OCI-LY7 (cell line): ENCODE results near the gene PLA2G2F. TPM values are rescaled to one million over a fixed set of nuclear protein-coding genes. Genes with fewer than 3 reads are reported as not detected.

Source experiments
- BruUV-seq: library from RNA; stranded (reverse); fragments of 400-500 nt; replicated peaks from 2 replicates; lab custom pipeline; 2021; lab: Mats Ljungman, UMichigan
- CTCF ChIA-PET: fragments of 300-600 bp; sonication (Branson Sonifier 250); formaldehyde crosslinking; loops from one replicate; lab custom pipeline; 2022; ENCODE audit warnings: antibody characterized with exemption; ENCODE audit not compliant: unreplicated experiment; lab: Charles Lee
- POLR2A ChIA-PET: fragments of 300-600 bp; sonication (Branson Sonifier 250); formaldehyde crosslinking; loops from one replicate; lab custom pipeline; 2022; ENCODE audit warnings: antibody characterized with exemption; lab: Charles Lee
- DNase-seq: peaks from one replicate; pipeline ENCODE4 v3.0.0-alpha.2; 2015; ENCODE audit warnings: low spot score
- H2AFZ ChIP-seq: fragments of 200-600 bp; sonication (generic), shearing (Covaris generic); 2 replicates; pipeline ENCODE4 v1.6.1; 2014; ENCODE audit warnings: mild to moderate bottlenecking, antibody characterized with exemption, low read length, moderate library complexity
- H3K27ac ChIP-seq: fragments of 200-600 bp; sonication (generic); 2 replicates; pipeline ENCODE4 v1.5.1; 2014; ENCODE audit warnings: mixed run types, low read depth, mild to moderate bottlenecking, moderate library complexity, low read length, inconsistent platforms; ENCODE audit not compliant: poor library complexity, severe bottlenecking
- H3K36me3 ChIP-seq: fragments of 200-600 bp; sonication (generic); 2 replicates; pipeline ENCODE4 v1.6.1; 2014; ENCODE audit warnings: mild to moderate bottlenecking, antibody characterized with exemption, low read length, moderate library complexity, mixed read lengths; ENCODE audit not compliant: insufficient read depth
- H3K4me1 ChIP-seq: fragments of 200-600 bp; sonication (generic); 2 replicates; pipeline ENCODE4 v1.5.1; 2014; ENCODE audit warnings: mild to moderate bottlenecking, low read length; ENCODE audit not compliant: insufficient read depth, poor library complexity, severe bottlenecking
- H3K4me2 ChIP-seq: fragments of 200-600 bp; sonication (generic); 2 replicates; pipeline ENCODE4 v1.6.1; 2014; ENCODE audit warnings: mild to moderate bottlenecking, low read length
- H3K4me3 ChIP-seq: fragments of 200-600 bp; sonication (generic); 2 replicates; pipeline ENCODE4 v1.5.1; 2014; ENCODE audit warnings: mild to moderate bottlenecking, low read depth, low read length; ENCODE audit not compliant: poor library complexity, severe bottlenecking
- H3K79me2 ChIP-seq: fragments of 200-600 bp; sonication (generic); 2 replicates; pipeline ENCODE4 v1.6.1; 2016; ENCODE audit warnings: low read depth, mild to moderate bottlenecking, low read length, moderate library complexity, mixed read lengths; ENCODE audit not compliant: insufficient read depth
- H3K9me2 ChIP-seq: fragments of 200-600 bp; sonication (generic); 2 replicates; pipeline ENCODE4 v1.6.1; 2016; ENCODE audit warnings: mild to moderate bottlenecking, low read length, mixed read lengths; ENCODE audit not compliant: insufficient read depth
- H3K9me3 ChIP-seq: fragments of 200-600 bp; sonication (generic); 2 replicates; pipeline ENCODE4 v1.6.1; 2014; ENCODE audit warnings: mild to moderate bottlenecking, mixed run types, low read length, mixed read lengths
- H4K20me1 ChIP-seq: fragments of 200-600 bp; sonication (generic); 2 replicates; pipeline ENCODE4 v1.6.1; 2014; ENCODE audit warnings: mild to moderate bottlenecking, antibody characterized with exemption, low read length, moderate library complexity, mixed read lengths; ENCODE audit not compliant: insufficient read depth
- EZH2phosphoT487 ChIP-seq: fragments of 200-600 bp; sonication (generic); IDR thresholded peaks from 2 replicates; pipeline ENCODE4 v1.6.1; 2018; ENCODE audit warnings: low read depth, borderline replicate concordance, mild to moderate bottlenecking, mixed run types, antibody characterized with exemption, low read length, moderate library complexity, mixed read lengths
- intact Hi-C: fragments of 100-400 bp; cut with micrococcal nuclease; formaldehyde crosslinking; loops from one replicate; pipeline ENCODE4 v1.10.0; 2022; ENCODE audit not compliant: unreplicated experiment
- total RNA-seq, 2 experiments: library from RNA; depleted of rRNA in 1 of 2; stranded (reverse); fragments of >200 nt in 1 of 2; shearing (Covaris generic) in 1 of 2; gene quantifications; 2 replicates each; pipeline ENCODE4 v1.2.3, GENCODE V29; 2014 to 2022
- TF ChIP-seq, protein P1 (sequence below): fragments of 200-600 bp; sonication (generic); conservative IDR thresholded peaks from 2 replicates; pipeline ENCODE4 v1.5.1; 2014; ENCODE audit warnings: mild to moderate bottlenecking, antibody characterized with exemption, low read length, moderate library complexity, mixed read lengths

The PLA2G2F gene
- total RNA-seq, 2 experiments from 2014 or later, result not detected

DNA sequence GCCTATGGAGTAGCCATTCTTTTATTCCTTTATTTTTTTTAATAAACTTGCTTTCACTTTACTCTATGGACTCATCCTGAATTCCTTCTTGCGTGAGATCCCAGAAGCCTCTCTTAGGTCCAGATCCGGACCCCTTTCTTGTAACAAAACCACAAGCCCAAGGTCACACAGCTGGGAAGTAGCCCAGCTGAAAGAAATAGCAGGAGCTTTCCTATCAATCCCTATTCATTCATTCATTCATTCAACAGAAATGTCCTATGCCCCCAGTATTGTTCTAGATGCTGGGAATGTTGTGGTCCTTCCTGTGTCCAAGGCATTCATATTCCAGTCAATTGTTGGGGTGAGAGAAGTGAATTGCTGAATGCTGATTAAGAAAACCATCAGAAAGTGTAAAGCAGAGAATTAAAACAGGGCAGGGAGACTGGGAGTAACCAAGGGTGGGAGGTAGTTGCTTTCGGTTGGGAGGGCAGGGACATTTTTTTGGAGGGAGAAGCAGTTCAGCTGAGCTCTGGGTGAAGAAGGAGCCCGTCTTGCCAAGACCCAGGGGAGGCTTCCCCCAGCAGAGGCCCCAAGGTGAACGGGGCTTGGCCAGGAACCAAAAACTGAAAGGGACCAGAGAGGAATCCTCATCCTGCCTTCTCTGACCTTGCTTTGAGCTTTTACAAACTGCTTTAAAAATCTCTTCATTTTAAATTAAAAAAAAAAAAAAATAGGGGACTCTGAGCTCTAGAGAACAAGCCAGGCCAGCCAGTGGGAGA is 30.6 kb upstream of the PLA2G2F start:
- H3K4me1 ChIP-seq, result no peaks in the 10 kb centered on the region
- ChIA-PET POLR2A (interaction anchor here (0.7 kb wide), 1 partner anchor 30 kb away, joined by 3 read pairs; no protein-coding TSS in a partner anchor), CTCF (no interaction called here)
- no peak overlapping the region for H3K4me2 ChIP-seq
- no peaks in the 10 kb centered on the region for H3K9me2 ChIP-seq
- TF ChIP-seq EZH2phosphoT487, result no peak
- TF ChIP-seq, protein P1, sequence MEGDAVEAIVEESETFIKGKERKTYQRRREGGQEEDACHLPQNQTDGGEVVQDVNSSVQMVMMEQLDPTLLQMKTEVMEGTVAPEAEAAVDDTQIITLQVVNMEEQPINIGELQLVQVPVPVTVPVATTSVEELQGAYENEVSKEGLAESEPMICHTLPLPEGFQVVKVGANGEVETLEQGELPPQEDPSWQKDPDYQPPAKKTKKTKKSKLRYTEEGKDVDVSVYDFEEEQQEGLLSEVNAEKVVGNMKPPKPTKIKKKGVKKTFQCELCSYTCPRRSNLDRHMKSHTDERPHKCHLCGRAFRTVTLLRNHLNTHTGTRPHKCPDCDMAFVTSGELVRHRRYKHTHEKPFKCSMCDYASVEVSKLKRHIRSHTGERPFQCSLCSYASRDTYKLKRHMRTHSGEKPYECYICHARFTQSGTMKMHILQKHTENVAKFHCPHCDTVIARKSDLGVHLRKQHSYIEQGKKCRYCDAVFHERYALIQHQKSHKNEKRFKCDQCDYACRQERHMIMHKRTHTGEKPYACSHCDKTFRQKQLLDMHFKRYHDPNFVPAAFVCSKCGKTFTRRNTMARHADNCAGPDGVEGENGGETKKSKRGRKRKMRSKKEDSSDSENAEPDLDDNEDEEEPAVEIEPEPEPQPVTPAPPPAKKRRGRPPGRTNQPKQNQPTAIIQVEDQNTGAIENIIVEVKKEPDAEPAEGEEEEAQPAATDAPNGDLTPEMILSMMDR, result no peak
- H3K27ac ChIP-seq, result no peak overlapping the region
- no peaks in the 10 kb centered on the region for H3K9me3 ChIP-seq
- no peak overlapping the region for H2AFZ ChIP-seq
- no peaks in the 10 kb centered on the region for H3K79me2 ChIP-seq
- H4K20me1 ChIP-seq, result no peaks in the 10 kb centered on the region
- DNase-seq, result no peak
- H3K36me3 ChIP-seq, result no peaks in the 10 kb centered on the region
- intact Hi-C loops, result no loop called here
- no peak overlapping the region for H3K4me3 ChIP-seq
- no TSS peak for BruUV-seq

DNA sequence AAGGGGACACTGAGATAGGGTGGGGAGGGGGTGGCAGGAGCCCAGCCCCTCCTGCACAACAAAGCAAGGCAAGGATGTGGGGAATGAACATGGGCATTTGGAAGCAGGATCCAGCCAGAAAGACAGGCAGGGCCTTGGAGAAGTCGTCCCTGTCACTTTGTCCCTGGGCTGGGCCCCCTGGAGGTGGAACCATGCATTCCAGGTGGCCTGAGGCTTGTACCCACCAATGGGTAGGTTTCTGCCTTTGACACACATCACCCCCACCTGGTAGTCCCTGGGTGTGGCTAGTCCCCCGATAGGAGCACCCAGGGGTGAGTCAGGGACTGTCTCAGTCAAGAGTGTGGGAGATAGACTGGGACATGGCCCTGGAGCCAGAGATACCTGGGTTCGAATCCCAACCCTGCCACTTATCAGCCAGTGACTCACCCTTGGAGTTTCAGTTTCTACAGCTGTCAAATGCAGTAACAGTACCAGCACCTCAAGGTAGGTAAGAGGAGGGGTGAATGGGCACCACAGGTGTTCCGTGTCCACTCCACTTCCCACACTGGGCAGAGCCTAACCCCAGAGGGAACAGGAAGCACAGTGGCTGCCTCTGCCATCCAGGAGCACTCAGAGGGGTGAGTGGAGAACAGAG is 29.8 kb upstream of the PLA2G2F start:
- no peaks in the 10 kb centered on the region for H3K4me1 ChIP-seq
- H3K4me2 ChIP-seq, result no peak overlapping the region
- no peaks in the 10 kb centered on the region for H3K9me3 ChIP-seq
- H3K27ac ChIP-seq, result no peak overlapping the region
- TF ChIP-seq EZH2phosphoT487, result no peak
- TF ChIP-seq, protein P1, result 0 out of 2 replicates have a peak, but pooled peaks have one; percentile 12
- POLR2A ChIA-PET, result no interaction called here
- H3K36me3 ChIP-seq, result no peaks in the 10 kb centered on the region
- H3K4me3 ChIP-seq, result no peak overlapping the region
- H4K20me1 ChIP-seq, result no peaks in the 10 kb centered on the region
- intact Hi-C loops, result no loop called here
- BruUV-seq, result no TSS peak
- H2AFZ ChIP-seq, result no peak overlapping the region
- CTCF ChIA-PET, result no interaction called here
- no peak for DNase-seq
- no peaks in the 10 kb centered on the region for H3K9me2 ChIP-seq
- no peaks in the 10 kb centered on the region for H3K79me2 ChIP-seq

DNA sequence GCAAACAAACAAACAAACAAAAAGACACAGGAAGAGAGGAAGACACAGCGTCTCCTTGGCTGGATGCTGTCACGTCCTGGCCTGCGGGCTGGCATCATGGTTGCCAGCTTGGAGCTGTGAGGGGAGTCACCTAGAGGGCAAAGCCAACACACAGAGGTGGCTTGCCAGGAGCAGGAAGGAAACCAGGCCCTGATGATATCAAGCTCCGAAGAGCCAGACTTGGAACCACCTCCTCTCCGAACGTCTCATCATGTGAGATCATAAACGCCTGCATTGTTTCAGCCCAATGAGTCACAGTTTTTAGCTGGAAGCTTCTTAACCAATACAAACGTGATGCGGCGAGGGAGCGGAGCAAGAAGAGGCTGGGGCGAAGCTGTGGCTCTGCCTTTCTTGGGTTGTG is 28.4 kb upstream of the PLA2G2F start:
- no peaks in the 10 kb centered on the region for H3K9me3 ChIP-seq
- TF ChIP-seq EZH2phosphoT487, result no peak
- TF ChIP-seq, protein P1, result no peak
- ChIA-PET CTCF (no interaction called here), POLR2A (no interaction called here)
- no peaks in the 10 kb centered on the region for H3K79me2 ChIP-seq
- H4K20me1 ChIP-seq, result no peaks in the 10 kb centered on the region
- H3K9me2 ChIP-seq, result no peaks in the 10 kb centered on the region
- H3K4me2 ChIP-seq, result no peak overlapping the region
- no peak for DNase-seq
- H3K27ac ChIP-seq, result no peak overlapping the region
- no peaks in the 10 kb centered on the region for H3K36me3 ChIP-seq
- H3K4me3 ChIP-seq, result no peak overlapping the region
- intact Hi-C loops, result no loop called here
- BruUV-seq, result no TSS peak
- H2AFZ ChIP-seq, result no peak overlapping the region
- H3K4me1 ChIP-seq, result no peaks in the 10 kb centered on the region
